Hematopoietic multipotent progenitor cell treated with erythropoietin and hydrocortisone succinate and interleukin-3 and kit ligand, for 8 days (in vitro differentiated cells): ENCODE measurements around the gene LSP1.

Source experiments
- DNase-seq: peaks from one replicate; pipeline ENCODE4 v3.0.0-alpha.2; 2015

The LSP1 gene

DNA sequence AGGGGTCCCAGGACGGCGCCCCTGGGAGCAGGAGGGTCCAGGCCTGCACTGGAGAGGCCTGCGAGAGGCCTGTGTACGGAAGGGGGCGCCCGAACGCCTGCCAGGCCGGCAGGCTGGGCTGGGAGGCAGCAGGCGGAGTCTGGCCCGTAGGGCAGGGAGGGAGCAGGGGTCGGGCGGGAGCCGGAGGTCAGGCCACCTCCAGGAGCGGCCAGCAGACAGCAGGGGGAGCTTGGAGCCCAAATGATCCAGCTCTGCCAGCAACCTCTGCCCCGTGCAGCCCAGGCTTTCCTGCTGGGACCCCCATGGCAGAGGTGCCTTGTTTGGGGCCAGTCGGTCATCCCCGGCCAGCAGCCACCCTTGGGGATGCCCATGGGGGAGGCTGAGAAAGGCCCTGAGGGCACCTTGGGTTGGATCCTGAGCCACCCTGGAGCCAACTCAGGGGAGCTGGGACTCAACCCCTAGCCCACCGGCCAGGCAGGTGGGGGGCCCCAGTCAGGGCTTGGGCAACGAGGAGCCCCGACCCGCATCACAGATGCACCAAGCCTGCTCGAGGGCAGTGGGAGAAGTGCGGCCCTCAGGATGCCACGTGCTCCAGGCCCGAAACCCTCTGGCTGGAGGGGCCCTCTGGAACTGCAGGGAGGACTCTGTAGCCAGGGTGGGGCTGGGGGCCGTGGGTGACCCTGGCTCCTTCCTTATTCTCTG lies 27.7 kb upstream of the LSP1 start:
- DNase-seq, result peak; percentile 52

DNA sequence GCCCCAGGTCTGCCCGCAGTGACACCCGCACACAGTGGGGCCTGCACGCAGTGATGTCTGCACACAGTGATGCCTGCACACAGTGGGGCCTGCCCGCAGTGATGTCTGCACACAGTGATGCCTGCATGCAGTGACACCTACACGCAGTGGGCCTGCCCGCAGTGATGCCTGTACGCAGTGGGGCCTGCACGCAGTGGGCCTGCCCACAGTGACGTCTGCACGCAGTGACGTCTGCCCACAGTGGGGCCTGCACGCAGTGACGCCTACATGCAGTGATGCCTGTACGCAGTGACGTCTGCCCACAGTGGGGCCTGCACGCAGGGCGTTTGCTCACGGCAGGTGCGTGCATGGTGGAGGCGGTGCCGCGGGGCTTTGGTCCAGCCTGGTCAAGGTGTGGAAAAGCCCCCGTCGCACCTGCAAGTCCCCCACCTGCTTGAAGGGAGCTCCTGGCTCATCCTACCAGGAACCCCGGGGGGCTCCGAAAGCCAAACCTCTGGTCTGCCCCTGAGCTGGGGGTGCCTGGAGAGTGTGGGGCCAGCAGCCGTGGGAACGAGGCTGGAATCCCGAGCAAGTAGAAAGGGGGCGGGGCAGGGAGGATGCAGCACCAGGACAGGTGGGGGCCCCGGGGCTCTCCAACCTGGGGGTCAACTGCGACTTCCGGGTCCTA lies 27.0 kb upstream of the LSP1 start:
- no peak for DNase-seq

DNA sequence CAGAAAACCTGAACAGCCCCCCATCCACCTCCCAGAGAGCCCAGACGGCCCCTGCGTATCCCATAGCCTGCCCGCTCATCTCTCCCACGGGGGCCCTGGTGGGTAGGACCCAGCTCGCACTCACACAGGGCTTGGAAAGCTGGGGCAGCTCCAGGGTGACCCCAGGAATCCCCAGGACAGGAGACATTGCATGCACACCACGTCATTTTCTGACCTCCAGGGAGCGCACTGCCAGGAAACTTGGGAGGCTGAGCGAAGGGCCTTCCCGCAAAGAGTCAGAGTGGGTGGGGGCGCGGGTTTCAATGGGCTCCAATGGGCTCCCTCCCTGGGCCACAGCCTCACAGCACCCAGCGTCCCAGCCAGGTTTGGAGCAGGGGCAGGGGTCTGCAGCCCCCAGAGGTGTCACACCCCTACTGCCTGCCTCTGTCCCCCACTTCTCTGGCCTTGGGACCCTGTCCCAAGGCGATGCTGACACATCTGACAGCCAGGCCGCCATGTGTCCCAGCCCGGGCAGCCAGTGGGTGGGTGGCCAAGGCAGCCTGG lies 26.3 kb upstream of the LSP1 start:
- DNase-seq, result no peak

DNA sequence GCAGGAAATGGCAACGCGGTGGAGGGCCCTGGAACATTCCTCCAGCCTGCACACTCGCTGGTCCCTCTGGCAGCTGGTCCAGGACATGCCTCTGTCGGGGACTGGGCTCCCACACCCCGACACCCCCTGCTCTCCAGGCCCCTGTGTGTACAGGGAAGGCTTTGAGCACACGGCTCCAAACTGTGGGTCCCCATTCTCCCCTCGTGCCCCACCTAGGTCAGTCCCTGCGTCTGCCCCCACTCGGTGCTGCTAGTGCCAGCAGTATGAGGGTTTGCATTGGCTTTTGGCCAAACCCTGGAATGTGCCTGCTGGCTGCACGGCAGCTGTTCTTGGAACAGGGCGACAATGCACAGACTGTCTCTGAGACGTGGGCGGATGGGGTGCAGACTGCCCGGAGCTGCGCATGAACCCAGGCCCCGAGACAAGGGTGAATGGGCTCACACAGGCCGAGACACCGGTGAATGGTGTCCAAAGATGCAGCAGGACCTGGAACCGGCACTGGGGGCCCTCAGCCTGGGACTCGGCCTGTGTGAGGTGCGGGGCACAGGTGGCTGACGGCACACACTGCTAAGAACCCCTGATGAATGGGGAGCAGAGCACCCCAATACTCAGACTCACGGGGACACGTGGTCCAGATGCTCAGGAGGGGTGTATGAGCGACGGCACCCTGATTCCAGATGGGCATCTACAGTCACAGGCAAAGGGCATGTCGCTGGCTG lies 25.6 kb upstream of the LSP1 start:
- DNase-seq, result no peak

DNA sequence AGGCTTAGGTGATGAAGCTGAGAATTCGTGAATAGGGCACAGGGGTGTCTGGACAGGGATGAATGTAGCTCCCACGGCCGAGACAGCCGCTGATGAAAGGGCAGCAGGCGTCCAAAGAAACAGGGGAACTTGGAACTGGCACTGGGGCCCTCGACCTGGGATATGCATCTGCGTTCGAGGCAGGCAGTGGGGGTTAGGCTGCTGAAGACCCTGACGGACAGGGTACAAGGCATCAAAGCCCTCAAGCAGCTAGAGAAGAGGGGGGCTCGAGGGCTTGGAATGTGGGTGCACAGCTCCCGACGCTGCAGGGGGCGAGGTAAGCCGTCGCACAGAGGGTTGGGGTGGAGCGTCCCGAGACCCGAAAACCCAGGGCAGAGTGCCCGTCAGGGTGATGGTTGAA lies 25.0 kb upstream of the LSP1 start:
- DNase-seq, result no peak

DNA sequence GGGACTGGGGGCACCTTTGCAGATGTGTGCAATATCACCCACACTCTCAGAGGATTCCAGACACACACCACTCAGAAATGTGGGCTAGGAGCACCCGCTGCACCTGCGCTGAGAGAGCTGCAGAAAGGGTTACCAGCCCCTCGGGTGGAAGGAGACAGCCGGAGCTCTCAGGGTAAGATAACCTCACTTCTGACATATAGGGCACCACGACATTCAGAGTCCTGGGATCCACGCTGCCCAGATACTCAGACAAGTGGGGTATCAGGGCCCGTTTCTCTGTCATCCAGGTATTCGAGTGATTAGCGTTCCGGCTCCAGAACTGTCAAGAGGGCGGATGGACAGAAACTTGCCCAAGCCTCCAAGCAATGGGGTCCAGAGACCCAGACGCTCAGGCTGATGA lies 24.3 kb upstream of the LSP1 start:
- DNase-seq, result no peak

DNA sequence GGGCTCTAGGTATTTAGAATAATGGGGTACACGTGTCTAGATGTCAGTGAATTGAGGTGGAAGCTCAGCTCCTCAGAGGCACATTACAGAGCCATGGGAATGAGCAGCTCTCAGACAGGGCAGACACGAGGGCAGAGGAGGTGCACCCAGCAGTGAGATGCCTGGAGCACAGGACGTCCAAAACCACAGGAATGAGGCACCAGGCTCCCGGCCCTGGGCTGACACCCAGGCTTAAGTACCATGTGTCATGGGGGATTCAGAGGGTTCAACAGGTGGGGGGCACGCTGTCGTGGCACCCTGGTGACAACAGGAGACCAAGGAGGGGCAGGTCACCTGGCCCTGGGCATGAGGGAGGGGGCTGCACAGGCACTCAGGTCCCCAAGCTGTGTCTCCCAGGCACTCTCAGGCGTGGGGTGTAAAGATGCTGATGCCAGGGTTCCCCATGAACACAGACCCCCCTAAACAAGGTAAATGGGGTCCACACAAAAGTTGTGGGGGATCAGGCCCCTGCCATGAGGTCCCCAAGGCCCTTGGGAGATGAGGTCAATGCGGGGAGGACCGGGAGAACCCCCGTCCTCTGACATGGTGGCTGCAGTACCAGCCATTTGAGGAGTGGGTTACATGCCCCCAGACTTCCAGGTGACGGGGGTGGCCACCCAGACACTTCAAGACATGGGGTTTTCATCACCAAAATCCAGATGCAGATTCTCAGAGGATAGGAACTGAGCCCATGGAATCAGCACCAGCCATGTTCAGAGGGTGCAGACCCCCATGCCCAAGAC lies 23.7 kb upstream of the LSP1 start:
- DNase-seq, result no peak

DNA sequence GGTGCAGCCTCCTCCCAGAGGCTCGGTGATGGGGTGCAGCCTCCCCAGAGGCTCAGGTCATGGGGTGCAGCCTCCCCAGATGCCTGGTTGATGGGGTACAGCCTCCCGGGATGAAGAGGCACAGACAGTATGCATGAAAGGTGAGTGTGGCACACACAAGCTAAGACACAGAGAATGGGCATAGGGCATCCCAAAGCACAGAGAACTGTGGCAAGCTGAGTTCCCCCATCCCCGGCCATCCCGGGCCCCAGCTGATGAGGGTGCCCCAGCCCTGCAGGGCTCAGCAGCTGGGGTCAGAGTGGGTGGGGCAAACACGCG lies 22.9 kb upstream of the LSP1 start:
- no peak for DNase-seq

DNA sequence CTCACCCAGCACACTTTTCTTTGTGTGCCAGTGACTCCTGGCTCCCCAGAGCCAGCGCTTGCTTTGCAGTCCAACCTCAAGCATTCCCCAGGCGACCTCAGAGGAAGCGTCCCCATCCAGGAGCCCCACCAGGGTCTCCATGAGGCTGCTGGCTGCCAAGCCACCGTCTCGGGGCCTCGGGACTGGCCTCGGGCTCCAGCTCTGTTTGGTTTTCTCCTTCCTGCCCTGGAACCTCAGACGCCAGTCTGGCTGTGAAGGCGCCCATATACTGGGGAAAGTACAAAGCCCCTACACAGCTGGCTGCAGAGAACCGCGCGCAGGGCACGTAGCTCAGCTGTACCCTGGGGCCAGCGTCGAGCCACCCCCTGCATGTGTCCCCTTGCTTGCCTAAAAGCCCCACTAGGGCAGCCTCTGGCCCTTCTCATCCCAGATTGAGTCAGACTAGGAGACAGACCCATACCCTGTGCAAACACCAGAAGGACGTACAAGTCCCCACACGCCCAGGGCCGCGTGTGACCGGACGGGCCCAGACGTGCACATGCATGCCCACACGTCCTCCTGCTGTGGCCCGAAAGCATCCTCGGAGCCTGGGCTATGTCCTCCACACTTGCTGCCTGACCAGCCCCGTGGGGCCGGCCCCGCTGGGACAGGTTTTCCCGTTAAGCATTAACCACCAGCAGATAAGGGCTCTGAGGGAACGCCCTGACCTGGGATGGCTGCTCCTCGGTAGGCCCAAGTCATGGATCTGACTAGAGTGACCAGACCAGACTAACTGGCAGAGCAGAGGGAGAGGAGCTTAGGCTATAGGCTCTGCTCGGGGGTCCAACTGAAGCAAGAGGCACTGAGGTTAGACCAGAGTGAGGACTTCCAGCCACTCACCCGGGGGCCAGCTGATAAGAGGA lies 22.3 kb upstream of the LSP1 start:
- DNase-seq, result no peak

DNA sequence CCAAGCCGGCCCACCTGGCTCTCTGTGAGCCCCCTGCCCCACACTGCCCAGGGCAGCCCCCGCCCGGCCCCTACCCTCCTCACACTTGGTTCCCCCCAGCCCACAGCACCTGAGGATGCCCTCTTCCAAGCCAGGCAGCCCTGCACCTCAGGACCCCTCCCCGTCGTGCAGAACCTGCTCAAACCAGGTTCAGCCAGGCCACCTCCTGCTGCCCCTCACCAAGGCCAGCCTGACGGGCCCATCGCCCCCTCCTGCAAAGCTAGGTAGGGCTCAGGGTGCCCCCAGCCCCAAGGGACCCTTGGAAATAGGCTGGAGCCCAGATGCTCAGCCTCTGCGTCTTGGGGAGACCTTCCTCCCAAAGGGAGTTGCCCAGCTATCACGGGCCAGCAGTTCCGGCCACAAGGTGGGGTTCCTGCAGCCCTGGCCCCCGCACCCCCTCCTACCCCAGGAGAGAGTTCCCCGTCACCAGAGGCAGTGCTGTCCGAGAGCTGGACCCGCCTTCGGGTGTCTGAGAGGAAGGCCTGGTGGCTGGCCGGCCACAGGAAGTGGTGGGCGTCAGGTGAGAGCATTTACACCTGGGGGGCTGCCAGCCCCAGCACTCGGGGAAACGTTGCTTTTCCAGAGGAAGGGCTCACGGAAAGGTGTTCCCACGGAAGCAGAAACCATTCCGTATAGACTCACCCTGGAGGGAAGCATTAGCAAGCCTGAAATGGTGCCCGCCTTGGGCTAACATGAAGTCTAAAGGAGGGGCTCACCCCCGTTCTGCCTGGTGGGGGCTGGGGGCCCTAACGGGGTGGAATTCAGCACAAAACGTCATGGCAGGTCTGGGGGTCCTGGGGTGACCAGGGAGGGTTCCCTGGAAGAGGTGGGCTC lies 21.3 kb upstream of the LSP1 start:
- no peak for DNase-seq

DNA sequence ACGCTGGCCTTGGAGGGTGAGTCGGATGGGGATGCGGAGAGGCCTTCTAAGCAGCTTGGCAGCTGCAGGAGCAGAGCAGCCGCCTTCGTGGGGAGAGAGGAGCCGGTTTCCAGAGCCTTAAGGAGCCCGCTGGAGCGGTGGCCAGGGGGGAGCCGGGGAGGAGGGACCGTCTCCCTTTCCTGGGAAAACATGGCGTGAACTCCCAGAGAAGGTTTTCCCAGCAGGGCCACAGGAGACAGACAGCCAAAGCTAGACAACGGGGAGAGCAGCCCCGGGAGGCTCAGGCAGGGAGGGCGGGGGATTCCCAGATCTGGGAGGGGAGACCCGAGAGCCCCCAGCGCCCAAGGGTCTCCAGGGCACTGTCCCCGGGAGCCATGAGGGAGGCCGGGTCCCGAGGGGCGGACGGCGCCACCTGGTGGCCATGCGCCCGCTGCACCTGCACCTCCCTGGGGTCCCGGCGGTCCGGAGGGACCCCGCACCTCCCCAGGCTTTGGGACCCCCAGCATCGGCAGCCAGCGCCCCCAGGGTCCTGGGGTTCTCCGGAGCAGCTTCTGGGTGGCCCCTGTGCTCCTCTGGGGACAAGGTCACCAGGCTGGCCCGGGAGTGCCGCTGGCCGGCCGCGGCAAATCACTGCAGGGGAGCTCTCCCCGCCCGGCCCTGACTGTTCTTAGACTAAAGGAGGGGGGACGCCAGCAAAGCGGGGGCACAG lies 20.5 kb upstream of the LSP1 start:
- DNase-seq, result no peak

DNA sequence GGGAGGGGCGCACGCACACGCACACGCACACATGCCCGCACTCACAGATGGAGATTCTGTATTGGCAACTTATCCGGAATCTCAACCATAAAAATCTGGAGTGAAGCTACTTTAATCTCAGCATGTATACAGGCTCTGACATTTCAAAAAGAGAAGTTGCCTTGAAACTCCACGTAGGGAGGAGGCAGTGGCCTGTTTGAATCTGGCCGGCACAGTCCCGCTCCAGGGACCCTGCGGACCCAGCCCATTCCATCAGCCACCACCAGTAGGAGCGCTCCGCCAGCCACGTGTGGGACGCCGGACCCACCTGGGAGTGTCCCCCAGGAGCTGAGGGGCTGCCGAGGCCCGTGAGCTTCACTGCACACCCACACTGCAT lies 20.0 kb upstream of the LSP1 start:
- DNase-seq, result no peak

DNA sequence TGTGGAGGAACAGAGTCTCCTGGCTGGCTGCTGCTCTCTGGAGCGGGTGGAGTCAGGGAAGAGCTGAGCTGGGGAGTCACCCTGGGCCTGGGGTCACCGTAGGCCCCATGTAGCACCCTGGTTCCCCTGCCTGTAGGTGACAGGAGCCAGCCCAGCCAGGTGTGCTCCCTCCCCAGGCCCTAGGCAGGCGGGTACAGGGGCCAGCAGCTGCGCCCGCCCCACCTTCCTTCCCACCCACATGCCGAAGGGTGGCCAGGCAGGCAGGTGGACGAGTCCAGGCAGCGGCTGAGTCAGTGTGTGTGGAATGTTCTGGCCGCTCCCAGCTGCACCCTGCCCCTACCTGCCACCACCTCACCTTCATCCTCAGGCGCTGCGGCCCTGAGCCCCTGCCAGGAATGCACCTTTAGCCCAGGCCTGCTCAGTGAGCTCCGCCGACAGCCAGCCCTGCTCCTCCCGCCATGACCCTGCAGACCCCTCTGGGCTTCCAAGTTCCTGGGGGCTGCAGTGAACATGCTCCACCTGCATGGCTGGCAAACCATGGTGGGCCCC lies 18.7 kb upstream of the LSP1 start:
- no peak for DNase-seq

DNA sequence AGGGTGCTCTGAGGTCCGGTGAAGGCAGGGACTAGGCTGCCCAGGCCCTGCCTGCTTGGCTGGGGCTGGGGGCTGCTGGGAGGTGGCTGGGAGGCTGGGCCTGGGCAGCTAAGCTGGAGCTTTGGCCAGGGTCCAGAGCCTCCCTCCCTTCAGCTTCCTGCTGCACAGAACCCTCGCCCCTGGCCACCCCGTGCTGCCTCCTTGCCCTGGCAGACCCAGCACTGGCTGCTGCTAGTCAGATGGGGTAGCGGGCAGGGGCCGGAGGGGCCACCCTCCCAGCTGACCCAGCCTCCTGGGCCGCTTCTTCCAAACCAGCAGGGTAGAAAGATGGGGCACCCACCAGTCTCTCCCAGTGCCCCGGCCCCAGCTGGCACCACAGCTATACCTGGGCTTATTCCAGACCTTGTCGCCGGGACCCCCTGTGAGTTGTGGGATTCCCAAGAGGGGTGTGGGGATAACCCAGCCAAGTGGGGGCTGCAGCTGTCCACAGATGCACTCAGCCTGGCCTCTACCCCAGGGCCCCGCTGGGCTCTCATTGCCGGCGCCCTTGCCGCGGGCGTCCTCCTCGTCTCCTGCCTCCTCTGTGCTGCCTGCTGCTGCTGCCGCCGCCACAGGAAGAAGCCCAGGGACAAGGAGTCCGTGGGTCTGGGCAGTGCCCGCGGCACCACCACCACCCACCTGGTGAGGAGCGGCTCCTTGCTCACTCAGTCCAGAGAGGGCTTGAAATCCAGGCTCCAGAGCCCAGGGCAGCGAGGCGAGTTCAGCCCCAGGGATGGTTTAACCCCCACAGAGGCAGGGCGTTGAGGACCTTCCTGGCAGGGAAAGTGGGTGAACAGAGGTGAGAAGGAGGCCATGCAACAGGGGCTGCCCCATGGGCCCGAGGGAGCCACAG lies 17.9 kb upstream of the LSP1 start, which contains the start of gene SYT8:
SYT8 (plus strand) TSS at position 212 of the 892 bp plus-strand sequence; CDS start at position 328, 116 bp downstream.
- DNase-seq, result no peak

DNA sequence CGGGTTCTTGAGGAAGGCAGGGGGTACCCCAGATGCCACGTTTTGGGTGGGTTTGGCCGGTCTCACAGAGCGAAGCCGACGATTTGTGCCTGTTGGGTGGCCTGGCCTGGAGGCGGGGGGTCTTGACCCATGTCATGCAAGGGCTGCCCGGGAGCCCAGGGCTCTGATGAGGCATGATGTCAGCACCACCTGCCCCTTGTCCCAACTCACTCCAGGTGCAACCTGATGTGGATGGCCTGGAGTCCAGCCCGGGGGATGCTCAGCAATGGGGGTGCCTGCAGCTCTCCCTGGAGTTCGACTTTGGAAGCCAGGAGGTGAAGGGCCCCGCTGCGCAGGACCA lies 17.2 kb upstream of the LSP1 start:
- DNase-seq, result no peak

DNA sequence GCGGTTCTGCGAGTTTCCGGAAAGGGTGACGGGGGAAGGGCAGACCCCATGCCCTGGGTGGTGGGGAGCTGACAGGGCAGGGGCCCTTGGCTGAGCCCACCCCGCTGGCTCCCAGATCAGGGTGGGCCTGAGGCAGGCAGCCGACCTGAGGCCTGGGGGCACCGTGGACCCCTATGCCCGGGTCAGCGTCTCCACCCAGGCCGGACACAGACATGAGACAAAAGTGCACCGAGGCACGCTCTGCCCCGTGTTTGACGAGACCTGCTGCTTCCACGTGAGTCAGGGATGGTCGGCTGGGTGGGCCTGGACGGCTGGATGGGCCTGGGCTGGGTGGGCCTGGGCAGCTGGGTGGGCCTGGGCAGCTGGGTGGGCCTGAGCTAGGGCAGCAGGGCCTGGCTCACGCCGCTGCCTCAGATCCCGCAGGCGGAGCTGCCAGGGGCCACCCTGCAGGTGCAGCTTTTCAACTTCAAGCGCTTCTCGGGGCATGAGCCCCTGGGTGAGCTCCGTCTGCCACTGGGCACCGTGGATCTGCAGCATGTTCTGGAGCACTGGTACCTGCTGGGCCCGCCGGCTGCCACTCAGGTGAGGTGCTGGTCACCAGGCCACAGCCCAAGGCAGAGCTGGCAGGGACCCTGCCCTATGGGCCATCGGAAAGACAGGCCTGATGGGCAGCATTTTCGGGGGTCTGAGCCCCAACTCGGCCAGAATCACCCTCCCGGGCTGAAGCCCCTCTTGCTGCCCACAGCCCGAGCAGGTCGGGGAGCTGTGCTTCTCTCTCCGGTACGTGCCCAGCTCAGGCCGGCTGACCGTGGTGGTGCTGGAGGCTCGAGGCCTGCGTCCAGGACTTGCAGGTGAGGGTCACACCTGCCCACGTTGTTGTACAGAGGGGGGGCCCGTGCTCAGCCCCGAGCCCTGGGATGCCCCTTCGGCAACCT lies 16.6 kb upstream of the LSP1 start:
- DNase-seq, result no peak

DNA sequence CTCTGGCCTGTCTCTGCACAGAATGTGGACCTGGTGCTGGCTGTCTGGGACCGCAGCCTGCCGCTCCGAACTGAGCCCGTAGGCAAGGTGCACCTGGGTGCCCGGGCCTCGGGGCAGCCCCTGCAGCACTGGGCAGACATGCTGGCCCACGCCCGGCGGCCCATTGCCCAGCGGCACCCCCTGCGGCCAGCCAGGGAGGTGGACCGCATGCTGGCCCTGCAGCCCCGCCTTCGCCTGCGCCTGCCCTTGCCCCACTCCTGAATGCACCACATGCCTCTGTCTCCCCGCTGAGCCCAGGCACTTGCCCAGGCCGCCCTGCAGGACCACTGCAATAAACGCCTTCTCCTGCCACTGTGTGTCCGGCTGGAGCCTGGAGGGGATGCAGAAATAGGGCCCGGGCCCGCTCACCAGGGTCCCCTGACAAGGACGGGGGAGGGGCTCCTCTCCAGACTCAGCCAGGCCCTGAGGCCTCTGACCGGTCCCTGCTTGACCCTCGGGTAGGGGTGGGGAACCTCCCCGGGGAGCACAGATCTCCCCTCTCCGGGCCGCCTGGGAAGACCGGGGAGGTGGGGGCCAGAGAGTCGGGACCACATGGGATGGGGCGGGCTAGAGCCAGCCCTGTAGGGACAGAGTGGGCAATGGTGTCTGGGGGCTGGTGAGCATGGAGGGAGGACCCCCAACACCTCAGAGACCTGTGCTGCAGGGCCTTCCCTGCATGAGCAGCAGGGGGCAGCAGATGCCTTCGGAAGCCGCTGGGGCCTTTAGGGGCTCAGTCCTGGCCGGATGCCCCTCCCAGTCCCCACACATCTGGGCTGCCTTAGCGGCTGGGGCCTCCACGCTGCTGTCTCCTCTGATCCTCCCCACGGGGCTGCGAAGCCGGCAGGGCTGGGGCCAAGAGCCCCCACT lies 15.5 kb upstream of the LSP1 start:
- DNase-seq, result peak; percentile 67
